Choroid plexus epithelial cell (primary cell): ENCODE data around the gene PYGO2.
A peak's percentile ranks its signal among the peaks of the same experiment; 100 is the strongest.

Experiments
- DNase-seq: peaks from one replicate; pipeline ENCODE4 v3.0.0-alpha.2; 2010; ENCODE audit warnings: low read depth
- H3K4me3 ChIP-seq: 2 replicates; pipeline ENCODE4 v1.5.1; 2011; ENCODE audit warnings: low read depth, mild to moderate bottlenecking, control low read depth, low read length, moderate library complexity
- TF ChIP-seq, protein P1 (sequence below): conservative IDR thresholded peaks from 2 replicates; pipeline ENCODE4 v1.5.1; 2011; ENCODE audit warnings: low read depth, mild to moderate bottlenecking, control low read depth, inconsistent platforms, low read length, moderate library complexity

PYGO2 gene

GRCh38 chr1:154937988-154938386 is 23.6 kb downstream of the PYGO2 start:
- TF ChIP-seq, protein P1, sequence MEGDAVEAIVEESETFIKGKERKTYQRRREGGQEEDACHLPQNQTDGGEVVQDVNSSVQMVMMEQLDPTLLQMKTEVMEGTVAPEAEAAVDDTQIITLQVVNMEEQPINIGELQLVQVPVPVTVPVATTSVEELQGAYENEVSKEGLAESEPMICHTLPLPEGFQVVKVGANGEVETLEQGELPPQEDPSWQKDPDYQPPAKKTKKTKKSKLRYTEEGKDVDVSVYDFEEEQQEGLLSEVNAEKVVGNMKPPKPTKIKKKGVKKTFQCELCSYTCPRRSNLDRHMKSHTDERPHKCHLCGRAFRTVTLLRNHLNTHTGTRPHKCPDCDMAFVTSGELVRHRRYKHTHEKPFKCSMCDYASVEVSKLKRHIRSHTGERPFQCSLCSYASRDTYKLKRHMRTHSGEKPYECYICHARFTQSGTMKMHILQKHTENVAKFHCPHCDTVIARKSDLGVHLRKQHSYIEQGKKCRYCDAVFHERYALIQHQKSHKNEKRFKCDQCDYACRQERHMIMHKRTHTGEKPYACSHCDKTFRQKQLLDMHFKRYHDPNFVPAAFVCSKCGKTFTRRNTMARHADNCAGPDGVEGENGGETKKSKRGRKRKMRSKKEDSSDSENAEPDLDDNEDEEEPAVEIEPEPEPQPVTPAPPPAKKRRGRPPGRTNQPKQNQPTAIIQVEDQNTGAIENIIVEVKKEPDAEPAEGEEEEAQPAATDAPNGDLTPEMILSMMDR = no peak
- no peak for DNase-seq
- no peak overlapping the region for H3K4me3 ChIP-seq

GRCh38 chr1:154937085-154937987 is 24.2 kb downstream of the PYGO2 start:
- DNase-seq = peak; percentile 98
- TF ChIP-seq, protein P1 = peak; percentile 44
- H3K4me3 ChIP-seq = peak overlapping the region; percentile 83

- peak within 1 kb of the TSS; percentile 83 for H3K4me3 ChIP-seq
- TF ChIP-seq, protein P1 = peak; percentile 39
- DNase-seq = peak; percentile 98
These were observed 25.0 kb downstream of the PYGO2 start, which contains the start of gene PMVK for GRCh38 chr1:154936555-154937084. Gene PMVK, minus strand, starts transcription at chr1:154936719. Its CDS starts 34 bp downstream, at chr1:154936685.

DNA sequence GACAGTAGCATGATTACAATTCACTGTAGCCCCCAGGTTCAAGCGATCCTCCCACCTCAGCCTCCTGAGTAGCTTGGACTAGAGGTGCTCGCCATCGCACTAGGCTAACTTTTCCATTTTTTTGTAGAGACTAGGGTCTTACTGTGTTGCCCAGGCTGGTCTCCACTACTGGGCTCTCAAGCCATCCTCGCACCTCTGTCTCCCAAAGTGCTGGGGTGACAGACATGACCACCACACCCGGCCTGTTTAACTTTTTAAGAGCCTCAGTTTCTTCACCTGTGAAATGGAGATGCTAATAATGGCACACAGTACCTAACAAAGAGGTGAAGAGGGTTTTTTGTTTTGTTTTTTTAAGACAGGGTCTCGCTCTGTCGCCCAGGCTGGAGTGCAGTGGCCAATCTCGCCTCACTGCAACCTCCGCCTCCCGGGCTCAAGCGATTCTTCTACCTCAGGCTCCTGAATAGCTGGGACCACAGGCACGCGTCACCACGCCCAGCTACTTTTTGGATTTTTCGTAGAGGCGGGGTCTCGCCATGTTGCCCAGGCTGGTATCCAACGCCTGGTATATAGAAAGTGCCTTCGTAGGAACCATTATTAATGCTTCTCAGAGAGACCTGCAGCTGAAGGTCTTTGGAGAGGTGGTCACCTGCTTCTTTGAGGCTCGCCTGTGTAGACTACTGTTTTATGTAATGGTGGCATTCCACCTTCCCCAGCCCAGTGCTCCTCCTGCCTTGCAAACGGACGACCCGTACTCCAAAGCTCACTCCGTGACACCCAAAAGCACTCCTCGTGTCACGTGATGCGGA is 25.6 kb downstream of the PYGO2 start:
- DNase-seq = no peak
- TF ChIP-seq, protein P1 = no peak
- H3K4me3 ChIP-seq = peak overlapping the region; percentile 83

DNA sequence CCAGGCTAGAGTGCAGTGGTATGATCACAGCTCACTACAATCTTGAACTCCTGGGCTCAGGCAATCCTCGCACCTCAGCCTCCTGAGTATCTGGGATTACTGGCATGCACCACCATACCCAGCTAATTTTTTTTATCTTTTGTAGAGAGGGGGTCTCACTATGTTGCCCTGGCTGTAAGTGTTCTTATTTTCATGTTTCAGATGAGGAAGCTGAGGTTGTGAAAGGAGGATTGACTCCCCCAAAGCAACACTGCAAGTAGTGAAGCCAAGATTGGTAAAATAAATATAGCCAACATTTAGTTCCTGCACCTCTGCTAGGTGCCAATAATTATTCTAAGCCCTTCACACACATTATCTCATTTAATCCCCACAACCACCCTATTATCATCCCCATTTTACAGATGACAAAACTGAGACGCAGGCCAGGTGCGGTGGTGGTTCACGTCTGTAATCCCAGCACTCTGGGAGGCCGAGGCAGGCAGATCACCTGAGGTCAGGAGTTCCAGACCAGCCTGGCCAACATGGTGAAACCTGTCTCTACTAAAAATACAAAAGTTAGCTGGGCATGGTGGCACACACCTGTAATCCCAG is 27.1 kb downstream of the PYGO2 start:
- H3K4me3 ChIP-seq = no peak overlapping the region
- TF ChIP-seq, protein P1 = no peak
- DNase-seq = no peak

DNA sequence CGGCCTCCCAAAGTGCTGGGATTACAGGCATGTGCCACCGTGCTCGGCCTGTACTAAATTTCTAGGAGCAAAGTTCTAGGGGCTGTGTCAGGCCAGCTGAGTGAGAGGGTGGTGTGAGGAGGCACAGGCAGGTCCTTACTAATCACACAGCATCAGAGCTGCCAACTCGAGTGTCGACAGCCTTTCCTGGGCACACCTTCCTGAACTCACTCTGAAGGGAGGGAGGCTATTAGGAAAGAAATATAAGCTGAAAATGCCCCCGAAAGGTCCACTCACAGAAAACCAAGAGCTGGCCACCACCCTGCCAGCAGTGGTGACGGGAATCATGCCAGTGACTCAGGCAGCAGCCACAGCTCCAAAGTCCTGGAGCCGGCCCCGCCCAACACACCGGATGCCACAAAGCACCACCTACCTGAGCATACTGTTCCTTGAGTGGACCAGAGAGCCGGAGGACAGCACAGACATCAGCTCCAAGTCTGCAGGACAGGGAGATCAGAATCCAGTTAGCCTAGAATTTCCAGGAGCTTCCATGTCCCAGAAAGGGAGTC is 29.6 kb downstream of the PYGO2 start:
- TF ChIP-seq, protein P1 = no peak
- no peak overlapping the region for H3K4me3 ChIP-seq
- DNase-seq = no peak
